A549 (cell line): ENCODE data around the gene OR5AR1. TPM values are rescaled to one million over a fixed set of nuclear protein-coding genes. Genes with fewer than 3 reads are reported as not detected.
"Not testable (repeated sequence)": the region's sequence is repeated elsewhere in the genome, so short reads cannot be mapped to it uniquely, and the experiment has no call there.

Experiments used
- ATAC-seq, 2 experiments: fragments of 200-7000 bp in 1 of 2; fragments of >200 bp in 1 of 2; cut with Nextera tagmentation in 1 of 2; cut with Tn5 transposase in 1 of 2; 3 replicates each; pipeline versions ENCODE4 v1.8.0 to v1.9.1; 2018 to 2020; ENCODE audit warnings: mild to moderate bottlenecking in 1 of 2, moderate library complexity in 1 of 2
- CTCF ChIA-PET: fragments of 300-600 bp; sonication (Branson Sonifier 250); formaldehyde crosslinking; extraction: SDS; loops from one replicate; lab custom pipeline; 2021; ENCODE audit warnings: antibody characterized with exemption, inconsistent platforms; lab: Yijun Ruan, JAX
- POLR2A ChIA-PET: fragments of 350-600 bp; formaldehyde crosslinking; extraction: SDS; loops from one replicate; lab custom pipeline; 2021; ENCODE audit warnings: antibody characterized with exemption, inconsistent platforms; lab: Yijun Ruan, JAX
- DNase-seq, 2 experiments: peaks; one replicate each; pipeline versions ENCODE4 v3.0.0 to v3.0.0-alpha.2; 2011 to 2016; ENCODE audit warnings: low read depth in 1 of 2, low spot score in 1 of 2
- FAIRE-seq: peaks from 2 replicates; lab custom pipeline; 2011; peaks lifted over from hg19 to GRCh38; lab: Jason Lieb, UNC
- H3K27ac ChIP-seq, 2 experiments: fragments of >200 bp; sonication (Bioruptor Twin); formaldehyde crosslinking; 3 replicates each; pipeline ENCODE4 v1.5.1; 2016 to 2017
- H3K4me1 ChIP-seq: fragments of >200 bp; sonication (Bioruptor Twin); formaldehyde crosslinking; 3 replicates; pipeline ENCODE4 v1.6.1; 2016
- H3K4me2 ChIP-seq: fragments of >200 bp; sonication (Bioruptor Twin); formaldehyde crosslinking; 3 replicates; pipeline ENCODE4 v1.6.1; 2016
- H3K4me3 ChIP-seq: fragments of >200 bp; sonication (Bioruptor Twin); formaldehyde crosslinking; 3 replicates; pipeline ENCODE4 v1.5.1; 2016
- H3K9me3 ChIP-seq: fragments of >200 bp; sonication (Bioruptor Twin); formaldehyde crosslinking; 3 replicates; pipeline ENCODE4 v1.6.1; 2016
- CBX8 ChIP-seq: fragments of 200-600 bp; sonication (generic); IDR thresholded peaks from 2 replicates; pipeline ENCODE4 v1.6.1; 2016
- CEBPB ChIP-seq, 2 experiments: fragments of >200 bp in 1 of 2; sonication (Bioruptor Twin) in 1 of 2; formaldehyde crosslinking in 1 of 2; IDR thresholded peaks; 2 replicates each; pipeline ENCODE4 v1.6.1; 2012 to 2016
- CHD4 ChIP-seq: fragments of 200-600 bp; sonication (generic); IDR thresholded peaks from 2 replicates; pipeline ENCODE4 v1.6.1; 2016; ENCODE audit warnings: antibody characterized with exemption, mild to moderate bottlenecking, borderline replicate concordance
- E2F6 ChIP-seq: IDR thresholded peaks from 2 replicates; pipeline ENCODE4 v1.6.1; 2012; ENCODE audit warnings: low read depth, borderline replicate concordance
- EHF ChIP-seq: fragments of 250-450 bp; sonication (Bioruptor Pico); IDR thresholded peaks from 2 replicates; pipeline ENCODE4 v1.5.0; 2020; ENCODE audit warnings: mild to moderate bottlenecking
- EHMT2 ChIP-seq: fragments of 200-600 bp; sonication (generic); IDR thresholded peaks from 2 replicates; pipeline ENCODE4 v1.6.1; 2016; ENCODE audit warnings: antibody characterized with exemption, low read depth, mild to moderate bottlenecking, moderate library complexity
- ESRRA ChIP-seq: fragments of 150-350 bp; IDR thresholded peaks from 2 replicates; pipeline ENCODE4 v1.6.1; 2014; ENCODE audit warnings: mild to moderate bottlenecking, low read length, borderline replicate concordance
- FOSL2 ChIP-seq, 2 experiments: fragments of 450-650 bp in 1 of 2; fragments of >200 bp in 1 of 2; sonication (Bioruptor Twin) in 1 of 2; formaldehyde crosslinking; IDR thresholded peaks; 2 replicates each; pipeline versions ENCODE4 v1.5.0 to v1.6.1; 2016 to 2020; ENCODE audit warnings: mild to moderate bottlenecking in 1 of 2, moderate library complexity in 1 of 2
- FOXS1 ChIP-seq: fragments of 250-450 bp; sonication (Bioruptor Pico); IDR thresholded peaks from 2 replicates; pipeline ENCODE4 v1.5.0; 2020; ENCODE audit warnings: mild to moderate bottlenecking, moderate library complexity
- GATA3 ChIP-seq: IDR thresholded peaks from 2 replicates; pipeline ENCODE4 v1.6.1; 2012; ENCODE audit warnings: borderline replicate concordance
- HEYL ChIP-seq: fragments of 250-450 bp; sonication (Bioruptor Pico); IDR thresholded peaks from 2 replicates; pipeline ENCODE4 v1.8.0; 2021; ENCODE audit warnings: mild to moderate bottlenecking, moderate library complexity
- HMGXB4 ChIP-seq: fragments of 250-450 bp; sonication (Bioruptor Pico); IDR thresholded peaks from 2 replicates; pipeline ENCODE4 v1.5.0; 2021; ENCODE audit warnings: mild to moderate bottlenecking, moderate library complexity, borderline replicate concordance
- HOXA7 ChIP-seq: fragments of 250-450 bp; sonication (Bioruptor Pico); IDR thresholded peaks from 2 replicates; pipeline ENCODE4 v1.5.0; 2020; ENCODE audit warnings: mild to moderate bottlenecking, moderate library complexity
- HOXB5 ChIP-seq: fragments of 250-450 bp; sonication (Bioruptor Pico); IDR thresholded peaks from 2 replicates; pipeline ENCODE4 v1.5.0; 2020; ENCODE audit warnings: mild to moderate bottlenecking, moderate library complexity
- JUN ChIP-seq, 2 experiments: fragments of >200 bp; sonication (Bioruptor Twin); formaldehyde crosslinking; IDR thresholded peaks; 2 replicates in 1 of 2; 3 replicates in 1 of 2; pipeline ENCODE4 v1.6.1; 2016 to 2017
- JUNB ChIP-seq: fragments of >200 bp; sonication (Bioruptor Twin); formaldehyde crosslinking; IDR thresholded peaks from 2 replicates; pipeline ENCODE4 v1.6.1; 2016
- MAX ChIP-seq: IDR thresholded peaks from 2 replicates; pipeline ENCODE4 v1.6.1; 2012
- NR3C1 ChIP-seq: fragments of >200 bp; sonication (Bioruptor Twin); formaldehyde crosslinking; IDR thresholded peaks from 3 replicates; pipeline ENCODE4 v1.6.1; 2017
- PHF8 ChIP-seq: fragments of 200-600 bp; sonication (generic); IDR thresholded peaks from 2 replicates; pipeline ENCODE4 v1.6.1; 2016; ENCODE audit warnings: low read depth, mild to moderate bottlenecking, antibody characterized with exemption, moderate library complexity, borderline replicate concordance
- RNF2 ChIP-seq: fragments of 200-600 bp; sonication (generic); IDR thresholded peaks from 2 replicates; pipeline ENCODE4 v1.6.1; 2016; ENCODE audit warnings: low read depth, mild to moderate bottlenecking, antibody characterized with exemption, moderate library complexity, borderline replicate concordance
- SMC3 ChIP-seq: fragments of >200 bp; sonication (Bioruptor Twin); formaldehyde crosslinking; IDR thresholded peaks from 3 replicates; pipeline ENCODE4 v1.6.1; 2018; ENCODE audit warnings: inconsistent platforms
- ZNF302 ChIP-seq: fragments of 250-450 bp; sonication (Bioruptor Pico); IDR thresholded peaks from 2 replicates; pipeline ENCODE4 v1.9.0; 2021; ENCODE audit warnings: inconsistent platforms, mild to moderate bottlenecking, moderate library complexity
- ZSCAN20 ChIP-seq: fragments of 250-450 bp; sonication (Bioruptor Pico); IDR thresholded peaks from 2 replicates; pipeline ENCODE4 v1.8.0; 2022; ENCODE audit warnings: mild to moderate bottlenecking, moderate library complexity
- WGBS: methylation state at CpG from one replicate; pipeline ENCODE4 v1.1.6; 2017; ENCODE audit errors: missing lambda C conversion rate; 5-methylcytosine and 5-hydroxymethylcytosine counted together
- polyA plus RNA-seq, 4 experiments: library from polyadenylated mRNA; depleted of rRNA in 3 of 4; stranded (reverse); fragments of >200 nt; fragmentation: RNase III in 1 of 4; extraction: RNeasy Plus Mini Kit Qiagen cat#74134 plus additional on column Dnase treatment in 1 of 4; gene quantifications; 2 replicates in 3 of 4; 3 replicates in 1 of 4; pipeline ENCODE4 v1.2.3, GENCODE V29; 2011 to 2017

Gene OR5AR1
- polyA plus RNA-seq, 2 of the 4 experiments (the other 2 are of a cell fraction), result not detected

- FAIRE-seq, result no peak
- no peak overlapping the region for H3K27ac ChIP-seq
- no peak for ATAC-seq
- DNase-seq, result no peak
- no peak overlapping the region for H3K4me3 ChIP-seq
- TF ChIP-seq JUNB, result no peak
- TF ChIP-seq CBX8, result no peak
- no peak for TF ChIP-seq CEBPB (IDR thresholded peaks at IDR 0.05)
- no peak for TF ChIP-seq JUN (IDR thresholded peaks at IDR 0.05)
- no peak for TF ChIP-seq CHD4
- no peak for TF ChIP-seq FOXS1
- no peak for TF ChIP-seq HOXA7
- TF ChIP-seq HOXB5 (CRISPR knock-in tag), result no peak
- H3K4me2 ChIP-seq, result no peak overlapping the region
- ChIA-PET CTCF (no interaction called here), POLR2A (no interaction called here)
- no peaks in the 10 kb centered on the region for H3K4me1 ChIP-seq
- WGBS, result 7% methylated on average over 1 of the region's 1 CpG
- H3K9me3 ChIP-seq, result no peaks in the 10 kb centered on the region
Observed at GRCh38 chr11:56688554-56689100, 25.1 kb downstream of the OR5AR1 start.

GRCh38 chr11:56691179-56691578, 27.7 kb downstream of the OR5AR1 start:
- FAIRE-seq, result peak; percentile 93
- 5% methylated on average over 3 of the region's 3 CpGs for WGBS
- H3K27ac ChIP-seq, ATAC-seq, CTCF ChIA-PET, H3K4me2 ChIP-seq, DNase-seq, H3K4me3 ChIP-seq, H3K4me1 ChIP-seq, POLR2A ChIA-PET, H3K9me3 ChIP-seq: not testable (repeated sequence)

- H3K4me1 ChIP-seq, result no peaks in the 10 kb centered on the region
- TF ChIP-seq ZSCAN20 (CRISPR knock-in tag), result no peak
- TF ChIP-seq JUN (IDR thresholded peaks at IDR 0.05), result no peak
- TF ChIP-seq HMGXB4, result no peak
- TF ChIP-seq PHF8, result no peak
- TF ChIP-seq SMC3, result no peak
- no peak for TF ChIP-seq ZNF302 (CRISPR knock-in tag)
- no peak for TF ChIP-seq FOSL2 (IDR thresholded peaks at IDR 0.05)
- TF ChIP-seq FOSL2 (CRISPR knock-in tag; IDR thresholded peaks at IDR 0.05), result no peak
- TF ChIP-seq ESRRA, result no peak
- no peak for TF ChIP-seq CEBPB (IDR thresholded peaks at IDR 0.05)
- TF ChIP-seq EHF, result no peak
- TF ChIP-seq CBX8, result no peak
- TF ChIP-seq HEYL (CRISPR knock-in tag), result no peak
- no peak for TF ChIP-seq RNF2
- no peak for DNase-seq
- no peak overlapping the region for H3K27ac ChIP-seq
- POLR2A ChIA-PET, result no interaction called here
- no peak overlapping the region for H3K4me2 ChIP-seq
- CTCF ChIA-PET, result no interaction called here
- WGBS, result 17% methylated on average over 2 of the region's 2 CpGs
- H3K9me3 ChIP-seq, result no peaks in the 10 kb centered on the region
- no peak for FAIRE-seq
- ATAC-seq, result no peak
- no peak overlapping the region for H3K4me3 ChIP-seq
Observed at GRCh38 chr11:56693428-56693827, 29.9 kb downstream of the OR5AR1 start.

- CTCF ChIA-PET, result no interaction called here
- Histone ChIP-seq H3K4me2 (no peak within 1 kb of the TSS), H3K9me3 (no peaks in the 10 kb centered on the region), H3K27ac (no peak within 1 kb of the TSS), H3K4me1 (no peaks in the 10 kb centered on the region), H3K4me3 (no peak within 1 kb of the TSS)
- TF ChIP-seq GATA3, result no peak
- no peak for TF ChIP-seq HOXA7
- no peak for TF ChIP-seq NR3C1
- no peak for TF ChIP-seq ZSCAN20 (CRISPR knock-in tag)
- TF ChIP-seq MAX, result no peak
- no peak for TF ChIP-seq CHD4
- TF ChIP-seq EHMT2, result no peak
- no peak for TF ChIP-seq SMC3
- TF ChIP-seq E2F6, result no peak
- ATAC-seq (no peak), FAIRE-seq (no peak), DNase-seq (no peak)
- WGBS, result 18% methylated on average over 1 of the region's 1 CpG
- POLR2A ChIA-PET, result no interaction called here
Observed at GRCh38 chr11:56698795-56699194, 35.3 kb downstream of the OR5AR1 start, which contains the start of gene OR9G1. Gene OR9G1, plus strand, starts transcription at chr11:56699095. Its CDS starts 1,293 bp downstream, at chr11:56700388.
